HG03469 (cell line): Measurements from ENCODE around the gene PDPN.
"Not testable (repeated sequence)": the region's sequence is repeated elsewhere in the genome, so short reads cannot be mapped to it uniquely, and the experiment has no call there.

Experiments used
- ATAC-seq: cut with Tn5 transposase; IDR thresholded peaks from one replicate; pipeline ENCODE4 v1.9.1; 2021; ENCODE audit warnings: mild to moderate bottlenecking, moderate library complexity, moderate number of reproducible peaks; ENCODE audit not compliant: unreplicated experiment

PDPN gene, protein sequence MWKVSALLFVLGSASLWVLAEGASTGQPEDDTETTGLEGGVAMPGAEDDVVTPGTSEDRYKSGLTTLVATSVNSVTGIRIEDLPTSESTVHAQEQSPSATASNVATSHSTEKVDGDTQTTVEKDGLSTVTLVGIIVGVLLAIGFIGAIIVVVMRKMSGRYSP

DNA sequence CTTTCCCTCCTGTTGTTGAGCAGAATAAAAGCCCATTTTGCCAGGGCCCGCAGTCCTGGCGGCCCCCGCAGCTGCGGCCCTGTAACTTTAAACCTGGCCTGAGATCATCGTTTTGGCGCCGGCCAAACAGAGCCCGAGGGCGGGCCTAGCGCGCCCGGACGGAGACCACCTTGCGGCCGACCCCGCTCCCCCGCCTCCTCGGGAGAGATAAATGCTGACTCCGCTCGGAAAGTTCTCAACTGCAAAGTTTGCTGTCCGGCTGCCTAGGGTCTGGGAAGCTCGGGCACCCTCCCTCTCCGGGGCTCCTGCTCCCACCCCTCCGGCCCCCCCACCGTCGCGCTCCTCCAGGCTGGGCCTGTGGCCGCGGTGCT lies at the start of gene PDPN:
TSS of gene PDPN (plus strand) at position 238 of the 371 bp plus-strand sequence. CDS start 202 bp downstream, outside the sequence.
- no peak for ATAC-seq

DNA sequence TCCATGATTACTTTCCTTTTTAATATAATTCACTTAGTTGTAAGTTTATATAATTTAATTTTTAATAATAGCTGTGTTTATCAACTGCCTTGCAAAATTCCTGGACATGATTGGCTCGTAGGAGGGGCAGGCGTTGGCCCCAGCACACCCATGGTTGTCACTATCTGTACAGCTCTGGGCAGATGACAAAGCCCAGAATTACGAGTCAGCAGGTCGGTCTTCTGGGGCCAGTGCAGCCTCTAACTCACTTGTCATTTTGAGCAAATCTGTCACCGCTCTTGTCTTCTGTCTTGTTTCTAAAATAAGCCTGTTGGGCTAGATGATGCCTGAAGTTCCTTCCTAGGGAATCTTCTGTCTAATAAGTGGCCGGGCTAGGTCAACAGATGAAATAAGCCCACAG lies 48.4 kb upstream of the PDPN start:
- no peak for ATAC-seq

DNA sequence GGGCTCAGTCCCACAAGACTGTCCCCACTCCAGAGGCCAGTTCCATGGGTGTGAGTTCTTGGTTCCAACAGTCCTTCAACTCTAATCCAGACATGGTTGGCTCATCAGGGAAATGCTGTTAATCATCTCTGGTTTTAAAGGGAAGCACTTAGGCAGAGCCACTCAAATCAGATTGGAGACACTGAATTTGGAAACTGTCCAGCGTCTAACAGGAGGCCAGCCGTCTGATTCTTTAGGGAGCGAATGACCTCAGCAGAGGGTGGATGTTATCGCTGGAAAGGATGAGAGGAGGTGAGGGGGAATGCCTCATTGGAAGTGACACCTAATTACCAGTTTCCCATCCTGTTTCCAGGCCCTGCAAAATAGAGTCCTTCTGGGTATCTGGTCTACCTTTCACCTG lies 47.1 kb upstream of the PDPN start:
- ATAC-seq: no peak

DNA sequence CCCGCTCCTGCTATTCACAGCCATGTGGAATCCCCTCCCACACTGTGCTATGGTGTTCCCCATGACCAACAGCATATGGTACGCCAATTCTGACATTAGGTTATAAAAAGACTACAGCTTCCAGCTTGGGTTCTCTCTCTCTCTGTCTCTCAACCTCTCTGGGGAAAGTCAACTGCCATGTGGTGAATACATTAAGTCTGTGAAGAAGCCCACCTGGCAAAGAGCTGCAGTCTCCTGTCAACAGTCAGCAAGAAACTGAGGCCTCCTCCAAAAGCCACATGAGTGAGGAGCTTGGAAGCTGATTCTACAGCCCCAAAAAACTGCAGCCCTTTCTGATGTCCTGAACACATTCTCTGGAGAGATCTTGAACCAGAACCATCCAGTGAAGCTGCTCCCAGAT lies 44.8 kb upstream of the PDPN start:
- no peak for ATAC-seq

DNA sequence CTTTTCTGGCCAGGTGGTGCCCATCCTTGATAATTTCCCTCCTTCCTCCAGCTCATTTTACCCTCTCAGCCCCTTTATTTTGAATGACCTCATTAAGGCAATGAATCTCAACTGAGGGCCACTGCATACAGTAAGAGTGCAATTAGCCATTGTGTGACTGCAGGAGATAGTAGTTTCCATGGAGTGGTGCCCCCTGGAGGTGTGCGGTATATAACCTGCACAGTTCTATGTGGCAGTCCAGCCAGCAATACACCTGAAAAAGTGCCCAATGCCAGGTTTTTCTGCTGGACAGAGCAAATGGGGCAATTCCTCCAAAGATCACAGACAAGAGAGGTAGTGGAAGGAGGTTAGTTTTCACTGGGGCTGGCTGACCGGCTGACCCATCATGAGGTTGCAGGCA lies 43.9 kb upstream of the PDPN start:
- ATAC-seq: no peak

DNA sequence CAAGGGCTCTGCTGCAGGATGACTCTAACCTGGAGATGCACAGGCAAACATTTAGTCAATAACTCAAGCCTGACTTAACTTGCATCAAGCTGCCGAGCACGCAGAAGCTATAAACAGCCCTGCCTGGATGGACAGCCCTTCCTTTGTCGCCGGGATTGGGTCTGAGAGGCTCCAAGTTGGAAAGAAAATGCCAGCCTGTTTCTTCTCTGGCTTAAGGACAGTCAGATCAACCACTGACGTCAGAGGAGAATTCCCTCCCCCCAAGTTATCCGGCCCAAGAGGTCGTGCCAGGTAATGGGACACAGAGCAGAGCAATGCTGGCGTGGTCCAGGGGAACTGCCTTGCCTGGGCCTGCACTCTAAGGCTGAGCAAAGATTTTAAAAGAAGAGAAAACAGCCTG lies 42.8 kb upstream of the PDPN start:
- no peak for ATAC-seq

DNA sequence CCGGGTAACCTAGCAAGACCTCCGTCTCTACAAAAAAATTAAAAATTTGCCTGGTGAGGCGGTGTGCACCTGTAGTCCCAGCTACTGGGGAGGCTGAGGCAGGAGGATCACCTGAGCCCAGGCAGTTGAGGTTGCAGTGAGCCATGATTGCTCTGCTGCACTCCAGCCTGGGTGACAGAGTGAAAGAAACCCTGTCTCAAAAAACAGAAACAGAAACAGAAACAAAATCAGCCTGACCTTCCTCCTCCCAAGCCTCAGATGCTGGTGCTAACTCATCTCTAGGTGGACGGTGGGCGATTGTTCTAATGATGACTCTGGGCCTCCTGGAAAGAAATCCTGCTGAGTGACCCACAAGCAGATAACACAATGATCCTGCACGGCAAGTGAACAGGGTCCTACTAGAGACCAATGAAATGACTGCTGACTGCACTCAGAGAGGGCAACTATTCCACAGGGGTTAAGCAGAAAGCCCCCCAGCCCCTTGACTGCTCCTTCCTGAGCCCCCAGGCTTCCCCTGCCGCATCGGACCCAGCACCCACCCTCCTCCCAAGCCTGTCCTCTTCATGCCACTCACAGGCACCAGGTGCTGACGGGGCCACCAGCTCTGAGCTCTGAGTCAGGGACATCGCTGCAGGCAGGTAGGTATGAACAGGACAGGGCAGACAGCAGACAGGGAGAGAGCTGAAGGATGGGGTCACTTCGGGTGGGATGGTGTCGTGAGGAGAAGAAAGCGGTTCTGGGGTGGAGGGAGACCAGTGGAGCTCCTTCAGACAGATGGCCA lies 42.0 kb upstream of the PDPN start:
- no peak for ATAC-seq

DNA sequence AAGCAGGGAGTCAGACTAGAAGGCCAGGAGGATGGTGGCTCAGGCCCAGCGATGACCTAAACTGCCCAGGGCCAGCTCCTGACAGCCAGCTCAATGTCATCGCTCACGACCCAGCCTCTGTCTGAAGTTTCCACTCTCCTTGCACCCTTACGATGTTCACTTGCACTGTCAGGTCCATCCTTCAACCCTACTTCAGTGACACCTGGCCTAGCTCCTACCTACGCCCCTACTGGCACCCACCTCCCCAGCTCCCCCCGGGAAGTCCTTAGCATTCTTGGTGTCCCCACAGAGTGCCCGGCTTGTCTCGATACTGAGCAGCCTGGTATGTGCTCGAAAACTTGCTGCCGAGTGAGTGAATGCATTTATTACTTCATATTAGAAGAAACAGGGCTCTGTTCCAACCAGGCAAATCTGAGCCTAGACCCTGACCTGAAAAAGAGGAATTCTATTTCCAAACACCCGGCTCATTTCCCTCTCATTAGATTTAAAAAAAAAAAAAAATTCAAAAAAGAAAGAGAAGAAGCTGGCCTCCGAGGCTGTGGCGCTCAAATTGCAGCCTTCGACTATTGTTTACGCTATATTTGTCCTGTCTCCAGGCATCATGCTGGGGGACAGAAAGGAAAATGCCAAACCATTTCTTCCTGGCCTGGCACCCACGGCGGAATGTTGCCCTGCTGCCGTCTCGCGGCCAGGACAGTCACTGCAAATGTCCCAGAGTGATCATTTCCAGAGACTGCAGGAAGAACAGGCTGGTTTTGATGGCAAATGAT lies 40.0 kb upstream of the PDPN start:
- no peak for ATAC-seq

DNA sequence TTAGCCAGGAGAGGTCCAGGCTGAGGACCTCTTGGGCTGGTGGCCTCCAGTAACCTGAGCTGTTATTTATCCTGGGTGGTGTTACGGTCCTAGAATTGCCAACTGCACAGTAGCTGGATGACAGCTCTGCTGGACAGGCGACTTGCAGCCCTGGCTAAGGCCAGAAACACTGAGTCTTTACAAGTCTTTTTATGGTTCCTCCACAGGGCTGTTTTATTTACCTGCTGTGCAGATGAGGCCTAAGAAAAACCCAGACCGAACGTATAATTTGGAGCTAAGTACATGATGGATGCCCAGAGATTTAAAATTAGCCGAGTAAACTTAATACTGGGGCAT lies 39.4 kb upstream of the PDPN start:
- no peak for ATAC-seq

DNA sequence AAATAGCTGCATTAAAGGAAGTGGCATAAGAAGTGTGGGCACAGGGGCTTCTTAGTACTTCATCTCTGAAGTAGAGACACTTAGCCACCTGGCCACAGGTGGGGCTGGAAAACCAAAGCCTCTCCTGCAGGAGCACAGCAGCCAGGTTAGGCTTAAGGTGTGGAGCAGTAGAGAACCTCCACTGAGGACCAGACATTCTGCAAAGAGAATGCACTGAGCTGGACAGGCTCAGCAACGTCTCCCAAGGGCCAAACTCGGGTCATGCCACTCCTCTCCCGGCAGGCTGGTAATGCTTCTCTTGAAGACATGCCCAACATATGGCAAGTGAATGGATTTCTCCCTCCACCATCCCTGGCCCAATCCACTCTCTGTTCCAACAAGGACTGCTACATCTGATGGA lies 36.8 kb upstream of the PDPN start:
- no peak for ATAC-seq

DNA sequence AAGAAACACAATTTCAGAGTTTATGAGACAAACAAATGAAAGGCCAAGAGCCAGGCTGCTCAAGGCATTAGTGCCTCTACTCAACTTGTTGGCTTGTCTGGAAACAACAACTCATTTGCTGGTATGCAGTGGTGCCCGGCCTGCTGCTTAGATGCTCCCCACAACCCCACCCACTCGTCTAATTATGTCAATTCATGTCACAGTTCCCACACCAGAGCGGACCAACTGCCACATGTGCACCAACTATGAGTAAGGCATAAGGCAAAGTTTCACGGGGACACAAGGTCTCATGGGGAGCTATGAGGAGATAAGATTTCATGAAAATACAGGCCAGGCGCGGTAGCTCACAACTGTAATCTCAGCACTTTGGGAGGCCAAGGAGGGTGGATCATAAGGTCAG lies 35.4 kb upstream of the PDPN start:
- ATAC-seq: no peak

DNA sequence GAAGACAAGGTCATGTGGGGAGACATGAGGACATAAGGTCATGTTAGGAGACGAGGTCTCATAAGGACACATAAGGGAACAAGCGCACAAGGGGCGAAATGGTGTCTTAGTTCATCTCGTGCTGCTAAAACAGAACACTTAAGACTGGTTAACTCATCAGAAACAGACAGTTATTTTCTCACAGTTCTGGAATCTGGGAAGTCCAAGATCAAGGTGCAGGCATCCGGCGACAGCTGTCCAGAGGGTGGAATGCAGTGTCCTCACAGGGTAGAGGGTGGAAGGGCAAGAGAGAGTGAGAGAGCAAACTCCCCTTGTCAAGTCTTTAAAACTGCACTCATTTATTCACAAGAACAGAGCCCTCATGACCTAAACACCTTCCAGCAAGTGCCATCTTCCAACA lies 34.6 kb upstream of the PDPN start:
- no peak for ATAC-seq

DNA sequence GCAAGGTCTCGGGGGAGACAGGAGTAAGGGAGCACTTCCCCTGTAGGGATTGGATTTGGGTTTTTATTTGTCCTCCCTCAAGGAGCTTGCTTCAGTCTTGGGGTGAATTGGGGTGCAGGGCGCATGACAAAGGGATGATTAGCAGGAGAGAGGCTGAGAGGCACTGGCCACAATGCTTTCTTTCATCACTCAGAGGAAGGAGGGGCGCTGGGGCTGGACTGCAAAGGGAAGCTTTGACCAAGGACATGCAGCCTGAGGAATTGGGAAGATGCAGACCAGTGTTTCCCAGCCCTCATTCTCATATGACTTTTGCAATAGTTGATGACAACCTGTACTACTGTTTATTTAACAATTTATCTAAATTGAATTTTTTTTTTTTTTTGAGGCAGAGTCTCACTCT lies 34.1 kb upstream of the PDPN start:
- ATAC-seq: no peak

DNA sequence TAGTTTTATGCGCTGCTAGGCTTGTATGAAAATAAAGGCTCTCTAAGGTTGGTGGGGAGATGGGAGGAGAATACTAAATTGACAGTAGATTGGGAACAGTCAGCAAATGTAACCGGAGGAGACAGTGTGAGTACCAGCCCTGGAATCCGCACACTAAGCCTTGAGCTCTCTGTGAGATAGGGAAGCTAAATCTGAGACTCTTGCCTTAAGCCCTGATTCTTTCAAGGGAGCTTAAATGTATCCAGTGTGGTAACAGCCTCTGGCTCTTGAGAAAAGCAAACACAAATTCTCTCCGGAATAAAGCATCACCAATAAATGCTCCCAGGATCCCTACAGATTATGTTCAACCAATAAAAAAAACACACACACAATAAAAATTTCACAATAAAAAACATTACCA lies 33.0 kb upstream of the PDPN start:
- ATAC-seq: no peak

DNA sequence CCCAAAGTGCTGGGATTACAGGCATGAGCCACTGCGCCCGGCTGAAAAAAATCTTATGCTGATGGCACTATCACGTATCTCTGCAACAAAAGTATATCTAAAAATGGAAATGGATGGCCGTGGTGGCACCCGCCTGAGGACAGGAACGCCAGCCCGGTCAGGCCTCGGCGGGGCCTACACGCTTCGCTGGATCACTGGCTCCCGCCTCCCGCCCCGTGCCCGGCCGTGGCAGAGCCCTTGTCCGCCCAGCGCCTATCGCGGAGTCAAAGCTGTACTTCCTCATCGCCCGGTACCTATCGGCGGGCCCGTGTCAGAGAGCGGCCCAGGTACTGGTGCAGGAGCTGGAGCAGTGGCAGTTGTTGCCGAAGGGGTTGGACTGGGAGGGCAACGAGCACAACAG lies 28.8 kb upstream of the PDPN start:
- no peak for ATAC-seq

DNA sequence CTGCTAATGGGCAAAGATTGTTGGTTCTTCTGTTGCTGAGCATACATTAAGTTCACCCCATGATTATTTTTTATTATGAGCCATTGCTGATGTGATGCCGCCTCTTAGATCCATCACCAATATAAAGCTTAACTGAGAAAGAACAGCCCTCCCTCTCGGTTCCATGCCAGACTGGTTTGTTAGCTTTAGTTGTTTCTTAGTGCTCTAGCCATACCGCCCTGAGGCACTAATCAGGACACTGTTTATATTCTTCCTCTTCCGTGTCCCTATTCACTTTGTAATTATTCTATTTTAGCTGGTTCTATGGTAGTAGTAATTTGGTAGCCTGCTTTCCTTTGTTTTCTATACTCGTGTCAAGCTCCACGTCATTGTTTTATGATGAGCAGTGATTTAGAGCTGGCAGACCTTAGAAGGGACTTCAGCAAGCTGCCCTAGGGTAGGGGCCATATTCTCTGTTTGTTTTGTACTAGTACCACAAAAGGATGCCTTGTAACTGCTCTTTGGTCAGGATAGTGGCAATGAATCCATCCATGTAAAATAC lies 27.3 kb upstream of the PDPN start:
- no peak for ATAC-seq

DNA sequence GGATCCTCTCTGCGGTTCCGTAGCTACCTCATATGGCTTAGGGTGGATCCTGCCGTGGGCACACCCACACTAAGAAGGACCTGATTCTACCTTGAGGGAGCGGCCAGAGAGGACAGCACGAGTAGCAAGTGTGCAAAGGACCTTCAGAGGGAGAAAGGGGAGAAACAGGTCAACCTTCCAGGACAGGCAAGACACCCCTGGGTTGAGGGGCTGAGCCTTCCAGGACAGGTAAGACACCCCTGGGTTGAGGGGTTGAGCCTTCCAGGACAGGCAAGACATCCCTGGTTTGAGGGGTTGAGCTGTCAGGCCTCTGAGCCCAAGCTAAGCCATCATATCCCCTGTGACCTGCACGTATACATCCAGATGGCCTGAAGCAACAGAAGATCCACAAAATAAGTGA lies 23.1 kb upstream of the PDPN start:
- ATAC-seq: no peak

DNA sequence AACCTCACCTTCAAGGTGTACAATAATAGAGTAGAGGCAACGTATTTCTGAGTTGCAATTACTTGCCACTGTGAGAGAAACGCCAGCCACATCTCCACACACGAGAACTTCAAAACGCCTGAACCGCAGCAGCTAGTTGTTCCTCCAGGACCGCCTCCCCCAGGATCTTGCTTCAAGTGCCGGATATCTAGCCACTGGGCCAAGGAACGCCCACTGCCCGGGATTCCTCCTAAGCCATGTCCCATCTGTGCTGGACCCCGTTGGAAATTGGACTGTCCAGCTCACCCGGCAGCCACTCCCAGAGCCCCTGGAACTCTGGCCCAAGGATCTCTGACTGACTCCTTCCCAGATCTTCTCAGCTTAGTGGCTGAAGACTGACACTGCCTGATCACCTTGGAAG lies 20.7 kb upstream of the PDPN start:
- ATAC-seq: not testable (repeated sequence)

DNA sequence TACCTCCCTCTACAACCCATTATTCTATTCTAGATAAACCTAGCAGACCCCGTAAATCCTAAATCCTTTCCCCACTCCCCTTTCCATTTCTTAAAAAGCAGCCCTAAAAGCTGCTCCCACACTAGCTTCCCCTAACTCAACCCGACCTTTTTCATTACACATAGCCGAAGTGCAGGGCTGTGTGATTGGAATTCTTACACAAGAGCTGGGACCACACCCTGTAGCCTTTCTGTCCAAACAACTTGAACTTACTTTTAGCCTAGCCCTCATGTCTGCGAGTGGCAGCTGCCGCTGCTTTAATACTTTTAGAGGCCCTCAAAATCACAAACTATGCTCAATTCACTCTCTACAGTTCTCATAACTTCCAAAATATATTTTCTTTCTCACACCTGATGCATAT lies 19.6 kb upstream of the PDPN start:
- no peak for ATAC-seq

DNA sequence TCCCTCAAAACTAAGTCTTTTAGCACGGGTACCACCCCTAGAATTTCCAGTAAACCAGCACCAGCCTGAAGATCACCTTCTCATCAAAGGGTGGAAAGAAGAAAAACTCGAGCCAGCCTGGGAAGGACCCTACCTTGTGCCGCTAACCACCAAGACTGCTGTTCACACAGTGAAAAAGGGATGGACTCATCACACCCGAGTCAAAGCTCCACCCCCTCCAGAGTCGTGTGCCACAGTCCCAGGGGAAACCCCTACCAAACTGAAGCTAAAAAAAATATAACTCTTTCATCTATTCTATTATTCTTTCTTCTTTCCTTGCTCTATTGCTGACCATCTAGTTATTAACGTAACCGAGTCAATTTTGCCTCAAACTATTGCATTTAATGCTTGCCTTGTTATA lies 13.2 kb upstream of the PDPN start:
- not testable (repeated sequence) for ATAC-seq

DNA sequence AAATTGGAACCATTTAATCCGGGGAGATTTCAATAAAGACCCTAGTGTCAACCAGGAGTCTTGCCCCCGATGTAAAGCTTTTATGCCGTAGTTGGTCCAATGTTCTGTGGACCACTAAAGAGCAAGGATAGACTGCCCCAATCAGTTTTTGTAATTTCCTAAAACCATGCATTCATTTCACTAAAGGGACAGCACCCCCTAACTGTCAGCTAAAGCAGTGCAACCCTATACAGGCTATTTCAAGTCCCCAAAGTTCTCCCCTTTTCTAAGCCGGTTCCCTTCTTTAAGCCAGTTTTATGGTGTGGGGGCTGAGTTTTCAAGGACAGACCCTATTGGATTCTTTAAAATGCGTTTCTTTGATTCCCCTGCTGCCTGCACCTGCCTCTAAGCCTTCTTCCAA lies 12.7 kb upstream of the PDPN start:
- ATAC-seq: no peak

DNA sequence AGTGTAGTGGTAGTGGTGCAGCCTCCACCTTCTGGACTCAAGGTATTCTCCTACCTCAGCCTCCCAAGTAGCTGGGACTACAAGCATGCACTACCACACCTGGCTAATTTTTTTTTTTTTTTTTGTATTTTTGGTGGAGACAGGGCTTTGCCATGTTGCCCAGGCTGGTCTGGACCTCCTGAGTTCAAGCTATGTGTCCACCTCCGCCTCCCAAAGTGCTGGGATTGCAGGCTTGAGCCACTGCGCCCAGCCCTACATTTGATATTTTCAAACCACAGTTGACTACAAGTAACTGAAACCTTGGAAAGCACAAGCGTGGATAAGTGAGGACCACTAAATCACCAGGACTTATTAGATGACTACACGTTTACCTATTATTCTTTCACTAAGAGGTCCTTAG lies 10.0 kb upstream of the PDPN start:
- ATAC-seq: no peak
